Activated CD8-positive, alpha-beta memory T cell treated with anti-CD3 and anti-CD28 coated beads, Interleukin-2, amount 50 U/mL, for 1 hour (primary cell): Measurements from ENCODE around the gene TSPAN14.
"Not testable (repeated sequence)": the region's sequence is repeated elsewhere in the genome, so short reads cannot be mapped to it uniquely, and the experiment has no call there.

Source experiments
- DNase-seq: peaks from one replicate; pipeline ENCODE4 v3.0.0-alpha.2; 2020; ENCODE audit errors: extremely low read depth

TSPAN14 gene

GRCh38 chr10:80542053-80542452 is 87.9 kb downstream of the TSPAN14 start:
- DNase-seq = no peak

GRCh38 chr10:80542652-80543318 is 88.7 kb downstream of the TSPAN14 start:
- DNase-seq = no peak

DNA sequence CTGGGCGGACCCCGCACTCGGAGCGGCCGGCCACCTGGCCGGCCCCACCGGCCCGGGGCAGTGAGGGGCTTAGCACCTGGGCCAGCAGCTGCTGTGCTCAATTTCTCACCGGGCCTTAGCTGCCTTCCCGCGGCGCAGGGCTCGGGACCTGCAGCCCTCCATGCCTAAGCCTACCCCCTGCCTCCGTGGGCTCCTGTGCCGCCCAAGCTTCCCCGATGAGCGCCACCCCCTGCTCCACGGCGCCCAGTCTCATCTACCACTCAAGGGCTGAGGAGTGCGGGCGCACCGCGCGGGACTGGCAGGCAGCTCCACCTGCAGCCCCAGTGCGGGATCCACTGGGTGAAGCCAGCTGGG is 89.2 kb downstream of the TSPAN14 start:
- not testable (repeated sequence) for DNase-seq

GRCh38 chr10:80544316-80544953 is 90.3 kb downstream of the TSPAN14 start:
- no peak for DNase-seq

DNA sequence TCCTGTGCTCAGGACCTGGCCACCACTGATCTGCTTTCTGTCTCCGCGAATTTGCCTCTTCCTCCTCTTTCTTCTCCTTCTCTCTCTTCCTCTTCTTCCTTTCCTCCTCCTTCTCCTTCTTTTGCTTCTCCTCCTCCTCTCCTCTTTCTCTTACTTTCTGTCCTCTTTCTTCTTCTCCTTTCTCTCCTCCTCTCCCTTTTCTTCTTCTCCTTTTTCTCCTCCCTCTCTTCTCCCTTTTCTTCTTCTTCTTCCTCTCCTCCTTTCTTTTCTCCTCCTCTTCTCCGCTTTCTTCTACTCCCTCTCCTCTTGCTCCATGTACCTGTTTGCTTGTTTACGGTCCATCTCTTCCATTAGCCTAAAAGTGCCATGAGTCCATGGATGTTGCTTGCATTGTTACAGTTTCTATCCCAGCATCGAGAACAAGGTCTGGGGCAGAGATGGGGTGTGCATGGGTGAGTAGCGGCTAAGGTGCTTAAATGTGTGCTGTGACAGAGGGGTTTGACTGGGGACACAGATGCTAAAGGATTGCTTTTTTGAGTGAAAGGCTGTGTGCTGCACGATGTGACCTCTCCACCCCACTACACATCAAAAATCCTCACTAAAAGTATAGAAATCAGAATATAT is 91.3 kb downstream of the TSPAN14 start:
- DNase-seq = no peak

DNA sequence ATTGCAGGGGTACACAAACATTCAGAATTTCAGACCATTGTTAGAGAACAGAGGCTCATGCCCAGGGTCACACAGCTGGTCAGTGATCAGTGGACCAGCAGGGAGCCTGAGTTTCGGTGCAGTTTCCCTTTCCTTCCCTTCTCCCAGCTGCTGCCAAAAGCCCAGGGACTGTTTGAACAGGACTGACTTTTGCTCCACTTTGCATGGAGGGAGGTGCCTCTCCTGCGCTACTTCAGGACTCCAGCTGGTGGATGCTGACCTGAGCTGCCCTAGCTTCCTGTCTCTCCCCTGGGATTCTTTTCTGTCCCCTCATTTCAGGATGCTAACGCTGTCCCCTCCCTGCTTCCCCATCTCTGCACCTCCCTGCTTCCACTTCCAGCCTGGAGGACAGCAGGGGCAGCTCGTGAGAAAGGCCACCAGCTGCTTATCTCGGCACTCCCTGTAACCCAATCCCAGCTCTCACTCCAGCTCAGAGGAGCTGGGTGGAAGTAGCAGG is 98.1 kb downstream of the TSPAN14 start:
- DNase-seq = no peak

GRCh38 chr10:80553436-80553835 is 99.3 kb downstream of the TSPAN14 start:
- no peak for DNase-seq

GRCh38 chr10:80554050-80554449 is 99.9 kb downstream of the TSPAN14 start:
- no peak for DNase-seq

GRCh38 chr10:80555415-80555814 is 101.3 kb downstream of the TSPAN14 start:
- DNase-seq = no peak

DNA sequence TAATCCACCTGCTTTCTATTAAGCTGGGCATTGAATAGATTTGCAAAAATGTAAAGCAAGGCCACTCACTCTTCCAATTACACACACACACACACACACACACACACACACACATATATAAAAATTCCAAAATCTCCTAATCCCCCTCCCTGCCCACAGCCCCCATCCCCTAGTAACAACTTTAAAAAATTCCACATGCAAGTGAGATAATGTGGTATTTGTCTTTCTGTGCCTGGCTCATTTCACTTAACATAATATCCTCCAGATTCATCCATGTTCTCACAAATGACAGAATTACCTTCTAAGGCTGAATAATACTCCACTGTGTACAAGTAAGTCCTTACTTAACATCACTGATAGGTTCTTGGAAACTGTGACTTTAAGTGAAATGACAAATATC is 107.8 kb downstream of the TSPAN14 start:
- no peak for DNase-seq

DNA sequence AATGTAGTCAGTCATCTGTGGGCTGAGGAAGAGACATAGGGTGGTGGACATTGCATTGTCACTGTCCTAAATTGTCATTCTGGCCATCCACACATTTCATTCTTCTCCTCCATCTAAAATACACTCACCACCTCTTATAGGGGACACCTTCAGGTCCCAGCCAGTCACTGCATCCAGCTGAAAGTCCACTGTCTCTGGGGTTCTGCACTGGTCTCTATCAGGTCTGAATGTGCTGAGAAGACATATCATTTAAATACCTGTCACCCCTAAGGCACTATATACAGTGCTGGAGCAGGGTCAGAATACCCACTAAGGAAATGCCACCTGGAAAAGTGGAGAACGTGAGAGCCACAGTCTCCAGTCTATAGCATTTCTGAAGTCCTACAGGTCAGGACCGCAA is 113.2 kb downstream of the TSPAN14 start:
- no peak for DNase-seq

GRCh38 chr10:80569131-80569895 is 115.2 kb downstream of the TSPAN14 start:
- no peak for DNase-seq

DNA sequence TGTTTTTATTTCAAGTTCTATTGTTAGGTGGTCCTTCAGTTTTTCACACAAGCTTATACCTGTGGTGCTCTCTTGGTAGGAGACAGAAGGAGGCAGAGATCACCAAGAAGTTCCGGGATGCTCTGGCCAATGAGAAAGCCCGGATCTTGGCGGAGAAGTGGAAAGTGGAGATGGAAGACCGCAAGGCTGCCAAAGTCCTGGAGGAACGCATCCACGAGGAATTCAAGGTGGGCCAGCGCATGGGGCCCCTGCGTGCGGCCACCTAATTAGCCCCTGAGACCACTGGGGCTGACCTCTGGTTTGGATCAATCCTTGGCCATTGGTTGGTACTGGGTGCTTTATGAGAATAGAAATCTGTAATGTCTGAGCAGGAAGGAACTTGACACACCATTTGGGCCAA is 117.2 kb downstream of the TSPAN14 start:
- no peak for DNase-seq

- no peak for DNase-seq
These were observed 125.2 kb downstream of the TSPAN14 start for GRCh38 chr10:80579181-80579763.

DNA sequence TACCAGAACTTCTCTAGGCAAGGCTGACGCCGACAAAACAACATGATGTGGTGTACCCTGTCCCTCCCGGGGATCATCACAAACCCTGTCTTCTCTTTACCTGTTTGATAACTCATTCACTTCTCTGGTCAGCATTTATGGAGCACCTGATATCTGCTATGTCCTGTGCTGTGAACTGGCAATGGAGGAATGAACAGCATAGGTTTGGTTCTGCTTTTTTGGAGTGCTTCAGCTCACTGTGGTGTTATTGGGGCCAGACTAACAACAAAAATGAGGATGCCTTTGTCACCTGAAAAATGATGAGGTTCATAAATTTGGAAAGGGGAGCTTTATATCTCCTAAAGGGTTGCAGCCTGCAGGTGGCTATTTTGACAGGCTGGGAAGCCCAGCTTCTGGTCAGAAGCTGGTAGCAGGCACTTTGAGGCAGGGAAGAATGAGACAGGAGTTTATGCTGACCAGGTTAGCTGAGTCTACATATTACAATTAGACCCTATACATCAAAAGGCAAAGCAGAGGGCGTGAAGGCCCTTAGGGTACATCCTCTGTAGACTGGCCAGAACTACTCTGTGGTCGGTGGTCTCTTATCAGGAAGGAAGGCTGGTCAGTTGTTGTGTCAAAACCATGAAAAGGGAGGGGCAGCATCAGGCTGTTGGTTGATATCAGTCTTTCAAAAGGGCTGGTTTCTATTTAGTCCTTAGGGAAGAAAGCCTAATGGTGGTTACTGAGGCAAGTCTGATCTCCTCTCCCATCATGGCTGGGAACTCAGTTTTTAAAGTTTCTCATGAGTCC is 125.9 kb downstream of the TSPAN14 start:
- DNase-seq = no peak

DNA sequence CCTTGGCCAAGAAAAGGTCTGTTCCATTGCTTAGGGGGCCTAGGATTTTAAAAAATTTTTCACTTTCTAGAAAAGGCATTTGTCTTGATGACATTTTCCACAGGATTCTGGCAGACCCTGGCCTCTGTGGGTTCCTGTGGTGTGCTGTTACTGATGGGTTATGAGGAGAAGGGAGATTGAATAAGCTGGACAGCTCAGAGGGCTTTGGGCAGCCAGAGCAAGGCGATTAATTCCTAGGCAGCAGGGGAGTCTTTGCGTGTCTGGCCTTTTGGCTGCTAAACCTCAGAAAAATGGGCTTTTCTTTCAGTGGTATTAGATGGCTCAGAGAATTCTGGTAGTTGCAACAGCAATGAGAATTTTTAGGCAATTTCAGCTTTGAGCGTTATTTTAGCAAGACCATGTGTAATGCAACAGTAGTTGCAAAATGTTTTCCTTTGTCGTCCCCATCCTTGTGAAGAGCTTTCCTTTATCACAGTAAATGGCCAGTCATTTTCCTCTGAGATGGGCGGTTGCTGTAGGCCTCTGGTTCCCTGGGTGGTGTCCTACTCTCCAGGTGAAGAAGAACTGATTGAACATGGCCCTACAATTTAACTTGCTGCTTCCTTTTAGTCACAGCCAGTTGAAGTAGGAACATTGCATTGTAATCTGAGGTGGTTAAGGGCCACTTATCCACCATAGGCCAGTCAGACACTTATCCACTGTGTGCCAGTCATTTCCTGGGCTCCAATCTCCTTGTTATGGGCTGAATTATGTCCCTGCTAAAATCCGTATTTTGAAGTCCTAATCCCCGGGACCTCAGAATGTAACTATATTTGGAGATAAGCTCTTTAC is 126.7 kb downstream of the TSPAN14 start:
- DNase-seq = no peak

- no peak for DNase-seq
These were observed 127.3 kb downstream of the TSPAN14 start for GRCh38 chr10:80581469-80581835.

- no peak for DNase-seq
These were observed 128.3 kb downstream of the TSPAN14 start for GRCh38 chr10:80582286-80582960.
